HG02870 (cell line): ENCODE results near the gene HEXA.

ENCODE experiments used
- ATAC-seq: cut with Tn5 transposase; IDR thresholded peaks from one replicate; pipeline ENCODE4 v1.9.1; 2021; ENCODE audit warnings: mild to moderate bottlenecking, moderate library complexity; ENCODE audit not compliant: unreplicated experiment

The HEXA gene

GRCh38 chr15:72323752-72324151, 52.1 kb downstream of the HEXA start:
- no peak for ATAC-seq

- ATAC-seq, result peak; percentile 66
These were observed 55.7 kb downstream of the HEXA start, which contains the start of gene CELF6 for GRCh38 chr15:72319985-72320671. Gene CELF6, minus strand, starts transcription at chr15:72320157. Its CDS starts 283 bp downstream, at chr15:72319874.

- peak; percentile 26 for ATAC-seq
These were observed 56.3 kb downstream of the HEXA start for GRCh38 chr15:72319360-72319984.

- ATAC-seq, result no peak
These were observed 57.3 kb downstream of the HEXA start for GRCh38 chr15:72318408-72318942.

- ATAC-seq, result no peak
These were observed 60.0 kb downstream of the HEXA start for GRCh38 chr15:72315706-72316370.

- no peak for ATAC-seq
These were observed 61.9 kb downstream of the HEXA start for GRCh38 chr15:72313881-72314280.

GRCh38 chr15:72313448-72313840, 62.4 kb downstream of the HEXA start:
- no peak for ATAC-seq

- no peak for ATAC-seq
These were observed 63.0 kb downstream of the HEXA start for GRCh38 chr15:72312605-72313447.

GRCh38 chr15:72307026-72307425, 68.8 kb downstream of the HEXA start:
- no peak for ATAC-seq

GRCh38 chr15:72306211-72306785, 69.5 kb downstream of the HEXA start:
- ATAC-seq, result no peak

GRCh38 chr15:72304596-72304995, 71.2 kb downstream of the HEXA start:
- no peak for ATAC-seq

GRCh38 chr15:72302955-72303354, 72.9 kb downstream of the HEXA start:
- no peak for ATAC-seq
